Epithelial cell of esophagus (primary cell): ENCODE data around the gene USP37.

ENCODE experiments used
- DNase-seq: peaks from one replicate; pipeline ENCODE4 v3.0.0; 2010; ENCODE audit warnings: low read depth
- H3K4me3 ChIP-seq: 2 replicates; pipeline ENCODE4 v1.5.1; 2011; ENCODE audit warnings: mild to moderate bottlenecking, low read length, control low read depth
- TF ChIP-seq, protein P1 (sequence below): IDR thresholded peaks from 2 replicates; pipeline ENCODE4 v1.5.1; 2011; ENCODE audit warnings: low read depth, mild to moderate bottlenecking, low read length, control low read depth, inconsistent platforms; ENCODE audit not compliant: insufficient read depth; ENCODE audit errors: missing control alignments

Gene USP37

DNA sequence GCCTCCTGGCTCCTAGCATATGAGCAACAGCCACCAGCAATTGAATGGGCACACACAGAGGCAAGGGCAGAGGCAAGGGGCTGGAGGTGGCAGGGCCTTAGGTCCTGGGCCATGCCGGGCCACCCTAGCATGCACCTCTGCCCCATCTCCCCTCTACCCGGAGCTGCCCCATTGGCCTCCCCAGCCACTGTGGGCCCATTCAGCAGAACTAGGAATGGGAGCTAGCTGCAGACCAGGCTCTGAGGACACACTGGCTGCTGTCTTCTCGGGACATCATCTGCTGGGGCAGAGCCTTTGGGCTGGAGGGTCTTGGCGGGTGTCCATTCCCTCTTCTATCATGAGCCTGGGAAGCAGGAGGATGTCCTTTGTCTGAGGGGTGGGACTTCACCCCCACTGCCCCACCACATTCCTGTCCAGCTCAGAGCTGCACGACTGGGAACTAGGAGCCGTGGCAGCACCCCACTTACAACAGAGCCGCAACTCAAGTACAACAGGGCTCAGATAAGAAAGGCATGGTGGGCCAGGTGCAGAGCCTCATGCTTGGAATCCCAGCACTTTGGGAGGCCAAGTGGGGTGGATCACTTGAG lies 148.4 kb downstream of the USP37 start:
- no peak for DNase-seq
- H3K4me3 ChIP-seq: no peak overlapping the region
- TF ChIP-seq, protein P1, sequence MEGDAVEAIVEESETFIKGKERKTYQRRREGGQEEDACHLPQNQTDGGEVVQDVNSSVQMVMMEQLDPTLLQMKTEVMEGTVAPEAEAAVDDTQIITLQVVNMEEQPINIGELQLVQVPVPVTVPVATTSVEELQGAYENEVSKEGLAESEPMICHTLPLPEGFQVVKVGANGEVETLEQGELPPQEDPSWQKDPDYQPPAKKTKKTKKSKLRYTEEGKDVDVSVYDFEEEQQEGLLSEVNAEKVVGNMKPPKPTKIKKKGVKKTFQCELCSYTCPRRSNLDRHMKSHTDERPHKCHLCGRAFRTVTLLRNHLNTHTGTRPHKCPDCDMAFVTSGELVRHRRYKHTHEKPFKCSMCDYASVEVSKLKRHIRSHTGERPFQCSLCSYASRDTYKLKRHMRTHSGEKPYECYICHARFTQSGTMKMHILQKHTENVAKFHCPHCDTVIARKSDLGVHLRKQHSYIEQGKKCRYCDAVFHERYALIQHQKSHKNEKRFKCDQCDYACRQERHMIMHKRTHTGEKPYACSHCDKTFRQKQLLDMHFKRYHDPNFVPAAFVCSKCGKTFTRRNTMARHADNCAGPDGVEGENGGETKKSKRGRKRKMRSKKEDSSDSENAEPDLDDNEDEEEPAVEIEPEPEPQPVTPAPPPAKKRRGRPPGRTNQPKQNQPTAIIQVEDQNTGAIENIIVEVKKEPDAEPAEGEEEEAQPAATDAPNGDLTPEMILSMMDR: no peak

DNA sequence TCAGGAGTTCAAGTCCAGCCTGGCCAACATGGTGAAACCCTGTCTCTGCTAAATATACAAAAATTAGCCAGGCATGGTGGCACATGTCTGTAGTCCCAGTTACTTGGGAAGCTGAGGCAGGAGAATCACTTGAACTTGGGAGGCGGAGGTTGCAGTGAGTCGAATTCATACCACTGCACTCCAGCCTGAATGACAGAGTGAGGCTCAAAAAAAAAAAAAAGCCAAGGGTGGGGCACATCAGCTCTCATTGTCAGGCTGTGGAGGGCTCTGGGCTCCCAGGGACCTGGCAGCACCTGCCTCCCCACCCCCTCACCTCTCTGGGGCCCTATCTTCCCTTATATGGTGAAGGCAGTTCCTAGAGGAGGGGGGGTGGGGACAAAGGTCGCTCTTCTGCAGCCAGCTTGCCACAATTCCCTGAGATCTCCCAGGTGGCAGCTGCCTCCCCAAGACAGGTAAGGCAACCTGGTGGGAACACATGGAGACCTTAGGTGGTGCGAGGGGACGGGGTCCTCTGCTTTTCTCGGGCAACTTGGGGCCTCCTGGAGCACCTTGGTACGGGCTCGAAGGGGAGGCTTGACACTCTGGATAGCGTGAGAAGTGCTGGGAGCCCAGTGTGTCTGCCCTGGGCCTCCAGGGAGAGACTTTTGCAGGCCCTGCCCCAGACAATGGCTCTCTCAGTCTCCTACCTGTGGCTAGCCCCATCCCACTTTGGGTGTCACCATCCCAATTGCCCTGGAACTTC lies 149.3 kb downstream of the USP37 start, which contains the start of gene VIL1:
Gene VIL1, plus strand, starts transcription at position 407 of the 742 bp plus-strand sequence. CDS start 4,656 bp downstream, outside the sequence.
- no peak within 1 kb of the TSS for H3K4me3 ChIP-seq
- no peak for DNase-seq
- TF ChIP-seq, protein P1: no peak

DNA sequence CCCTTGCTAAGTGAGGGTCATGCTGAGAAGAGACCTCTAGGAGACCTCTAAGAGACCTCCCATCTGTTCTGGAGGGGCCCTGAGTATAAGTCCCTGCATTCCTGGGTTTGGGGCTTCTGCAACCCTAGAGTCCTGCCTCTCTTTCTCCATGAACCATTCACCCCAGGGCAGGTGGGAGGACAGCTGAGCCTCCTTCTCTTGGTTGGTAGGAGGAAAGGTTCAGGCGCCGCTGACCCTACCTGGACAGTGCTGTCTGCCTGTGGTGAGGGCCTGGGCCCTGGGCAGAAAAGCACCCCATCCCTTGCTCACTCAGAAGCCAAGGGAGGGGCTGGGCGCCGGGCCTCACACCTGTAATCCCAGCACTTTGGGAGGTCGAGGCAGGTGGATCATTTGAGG lies 149.8 kb downstream of the USP37 start:
- TF ChIP-seq, protein P1: no peak
- DNase-seq: no peak
- no peak overlapping the region for H3K4me3 ChIP-seq

DNA sequence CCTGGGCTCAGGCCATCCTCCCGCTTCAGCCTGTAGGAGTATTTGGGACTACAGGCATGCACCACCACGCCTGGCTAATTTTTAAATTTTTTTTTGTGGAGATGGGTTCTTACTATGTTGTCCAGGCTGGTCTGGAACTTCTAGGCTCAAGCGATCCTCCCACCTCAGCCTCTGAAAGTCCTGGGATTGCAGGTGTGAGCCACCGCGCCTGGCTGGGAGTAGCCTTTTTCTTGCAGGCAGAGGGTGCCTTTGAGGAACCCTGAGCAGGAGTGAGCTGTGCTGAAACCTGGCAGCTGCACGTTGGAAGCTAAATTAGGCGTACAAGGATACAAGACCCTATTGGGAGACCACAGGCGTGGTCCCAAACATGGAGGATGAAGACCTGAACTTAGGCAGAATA lies 160.4 kb downstream of the USP37 start:
- no peak overlapping the region for H3K4me3 ChIP-seq
- TF ChIP-seq, protein P1: no peak
- DNase-seq: no peak

DNA sequence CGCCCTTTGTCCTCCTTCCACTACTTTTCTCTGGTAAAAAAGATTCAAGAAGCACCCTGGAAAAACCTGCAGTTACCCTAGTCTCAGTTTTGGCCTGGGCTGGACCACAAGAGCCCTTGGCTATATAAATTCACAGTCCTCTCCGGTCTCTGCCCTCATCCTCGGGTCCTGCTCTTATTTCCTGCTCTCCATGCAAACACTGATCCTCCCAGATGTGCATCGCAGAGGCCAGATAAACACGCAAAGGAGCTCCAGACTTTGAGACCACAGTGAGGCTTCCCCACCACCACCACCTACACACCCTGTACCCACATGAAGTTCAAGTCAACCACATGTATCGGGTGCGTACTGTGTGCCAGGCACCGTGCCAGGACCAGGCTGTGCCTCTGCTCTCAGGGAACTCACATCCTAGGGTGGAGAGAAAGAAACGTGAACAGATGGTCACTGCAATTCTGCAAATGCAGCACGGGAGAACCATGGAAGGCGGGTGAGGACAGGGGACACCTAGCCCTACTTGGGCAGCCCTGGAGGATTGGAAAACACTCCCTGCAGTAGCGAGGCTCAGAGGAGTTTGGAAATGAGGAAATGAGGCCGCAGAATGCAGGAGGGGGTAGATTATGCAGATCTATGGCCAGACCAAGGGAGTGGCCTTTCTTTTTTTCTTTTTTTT lies 161.1 kb downstream of the USP37 start:
- peak; percentile 23 for DNase-seq
- TF ChIP-seq, protein P1: no peak
- H3K4me3 ChIP-seq: peak overlapping the region; percentile 34

DNA sequence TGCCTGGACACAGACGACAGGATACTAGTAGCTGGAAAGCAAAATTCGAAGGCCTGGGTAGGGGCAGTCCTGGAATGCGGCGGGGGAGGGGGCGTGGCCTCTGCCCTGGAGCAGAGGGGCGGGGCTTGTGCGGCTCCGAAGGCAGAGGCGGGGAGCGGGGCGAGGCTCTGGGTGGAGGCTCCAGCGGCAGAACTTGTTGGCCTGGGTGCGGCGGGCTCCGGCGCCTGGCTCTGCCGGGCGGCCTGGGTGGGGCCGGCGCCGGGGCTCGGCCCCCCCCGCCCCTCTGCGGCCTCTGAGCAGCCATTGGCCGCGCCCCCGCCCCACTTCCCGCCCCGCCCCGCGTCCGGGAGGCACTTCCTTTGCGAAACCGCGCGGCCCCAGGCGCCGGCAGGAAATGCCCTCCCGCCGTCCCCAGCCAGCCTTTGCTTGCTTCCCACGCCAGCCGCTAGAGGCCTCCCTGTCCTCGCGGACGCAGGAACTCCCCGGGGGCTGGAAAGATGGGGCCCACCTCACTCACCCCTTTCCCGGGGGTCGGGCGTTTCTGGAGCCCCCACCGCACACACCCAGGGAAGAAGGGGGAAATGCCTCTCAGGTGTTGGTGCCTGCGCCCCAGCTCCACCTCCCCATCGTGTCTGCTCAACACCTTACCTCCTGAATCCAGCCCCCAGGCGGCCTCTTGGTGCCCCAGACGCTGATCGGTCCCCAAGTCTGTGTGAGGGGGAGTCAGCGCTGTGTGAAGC lies 161.8 kb downstream of the USP37 start:
- TF ChIP-seq, protein P1: peak; percentile 67
- peak; percentile 97 for DNase-seq
- peak overlapping the region; percentile 34 for H3K4me3 ChIP-seq
